ENCODE data around the gene LHX4. TPM values are rescaled to one million over a fixed set of nuclear protein-coding genes. Genes with fewer than 3 reads are reported as not detected.

LHX4 gene
- total and polyA plus RNA-seq, 7 donors: 0.44 to 0.92 (median 0.60) TPM; not detected in 4

GRCh38 chr1:180274221-180274620 is 44.2 kb downstream of the LHX4 start:
- no peak for DNase-seq
- intact Hi-C loops (cut with DNase I): no loop called here
- no peaks in the 10 kb centered on the region for H3K9me3 ChIP-seq
- H3K36me3 ChIP-seq: peaks cover 0 to 24% (median 3%) of the 10 kb centered on the region in 4 donors
- no peak for TF ChIP-seq CTCF (IDR thresholded peaks at IDR 0.05)
- no peak for TF ChIP-seq POLR2AphosphoS5 (IDR thresholded peaks at IDR 0.05)
- TF ChIP-seq POLR2A (IDR thresholded peaks at IDR 0.05): no peak
- TF ChIP-seq EP300 (IDR thresholded peaks at IDR 0.05): no peak
- no peaks in the 10 kb centered on the region for H3K4me1 ChIP-seq
- no peak overlapping the region for H3K4me3 ChIP-seq
- no peak overlapping the region for H3K27ac ChIP-seq
- 97 to 98% methylated on average over 11 of the region's 11 CpGs for WGBS, 2 donors
- H3K27me3 ChIP-seq: no peaks in the 10 kb centered on the region

- WGBS, 2 donors: 92 to 95% methylated on average over 5 of the region's 5 CpGs
- peaks cover 0 to 24% (median 3%) of the 10 kb centered on the region in 4 donors for H3K36me3 ChIP-seq
- TF ChIP-seq EP300 (IDR thresholded peaks at IDR 0.05): no peak
Observed at GRCh38 chr1:180275726-180276125, 45.7 kb downstream of the LHX4 start.

GRCh38 chr1:180277476-180278193 is 47.6 kb downstream of the LHX4 start:
- Histone ChIP-seq H3K36me3 (peaks cover 0 to 24% (median 3%) of the 10 kb centered on the region in 4 donors), H3K4me1 (no peaks in the 10 kb centered on the region)
- WGBS, 2 donors: 90 to 94% methylated on average over 5 of the region's 5 CpGs

More at GRCh38 chr1:180275726-180276125, 45.7 kb downstream of the LHX4 start:
- no peak for DNase-seq
- H3K27ac ChIP-seq: no peak overlapping the region
- H3K27me3 ChIP-seq: no peaks in the 10 kb centered on the region
- intact Hi-C loops (cut with DNase I): no loop called here
- no peak overlapping the region for H3K4me3 ChIP-seq
- no peaks in the 10 kb centered on the region for H3K4me1 ChIP-seq
- no peaks in the 10 kb centered on the region for H3K9me3 ChIP-seq

GRCh38 chr1:180278194-180278515 is 48.1 kb downstream of the LHX4 start:
- intact Hi-C loops (cut with DNase I): no loop called here
- DNase-seq: no peak
- H3K27ac ChIP-seq: peak overlapping the region in 1 of 4 donors; percentile 18
- H3K9me3 ChIP-seq: no peaks in the 10 kb centered on the region
- no peak overlapping the region for H3K4me3 ChIP-seq
- TF ChIP-seq CTCF (IDR thresholded peaks at IDR 0.05) (no peak), EP300 (IDR thresholded peaks at IDR 0.05) (no peak), POLR2A (IDR thresholded peaks at IDR 0.05) (no peak), POLR2AphosphoS5 (IDR thresholded peaks at IDR 0.05) (no peak)
- no peaks in the 10 kb centered on the region for H3K4me1 ChIP-seq
- WGBS, 2 donors: 82 to 94% methylated on average over 2 of the region's 2 CpGs
- no peaks in the 10 kb centered on the region for H3K27me3 ChIP-seq
- peaks cover 0 to 22% (median 3%) of the 10 kb centered on the region in 4 donors for H3K36me3 ChIP-seq

More at GRCh38 chr1:180277476-180278193, 47.6 kb downstream of the LHX4 start:
- no peaks in the 10 kb centered on the region for H3K27me3 ChIP-seq
- H3K4me3 ChIP-seq: no peak overlapping the region
- DNase-seq: no peak
- intact Hi-C loops (cut with DNase I): no loop called here
- no peak for TF ChIP-seq EP300 (IDR thresholded peaks at IDR 0.05)
- TF ChIP-seq POLR2A (IDR thresholded peaks at IDR 0.05): no peak
- TF ChIP-seq POLR2AphosphoS5 (IDR thresholded peaks at IDR 0.05): no peak
- no peak for TF ChIP-seq CTCF (IDR thresholded peaks at IDR 0.05)
- H3K27ac ChIP-seq: no peak overlapping the region
- no peaks in the 10 kb centered on the region for H3K9me3 ChIP-seq

GRCh38 chr1:180278596-180279395 is 48.7 kb downstream of the LHX4 start:
- Histone ChIP-seq H3K27me3 (no peaks in the 10 kb centered on the region), H3K36me3 (peaks cover 0 to 15% (median 3%) of the 10 kb centered on the region in 4 donors), H3K9me3 (no peaks in the 10 kb centered on the region), H3K4me3 (no peak overlapping the region), H3K27ac (peak overlapping the region in 1 of 4 donors; percentile 18), H3K4me1 (no peaks in the 10 kb centered on the region)
- WGBS, 2 donors: 80 to 87% methylated on average over 9 of the region's 9 CpGs
- TF ChIP-seq EP300 (IDR thresholded peaks at IDR 0.05): no peak
- no peak for TF ChIP-seq POLR2AphosphoS5 (IDR thresholded peaks at IDR 0.05)
- no peak for TF ChIP-seq CTCF (IDR thresholded peaks at IDR 0.05)
- TF ChIP-seq POLR2A (IDR thresholded peaks at IDR 0.05): no peak
- no peak for DNase-seq
- intact Hi-C loops (cut with DNase I): no loop called here
